PFSK-1 (cell line): ENCODE measurements around the gene TMEM181.

Experiments used
- POLR2AphosphoS5 ChIP-seq: IDR thresholded peaks from 2 replicates; pipeline ENCODE4 v1.6.1; 2012; ENCODE audit warnings: low read depth, mild to moderate bottlenecking, control low read depth, low read length, moderate library complexity
- REST ChIP-seq, 2 experiments: IDR thresholded peaks; 2 replicates each; pipeline versions ENCODE4 v1.6.1 to v1.8.0; 2011 to 2012; ENCODE audit warnings: low read depth in 2 of 2, low read length in 2 of 2, control low read depth in 1 of 2, inconsistent platforms in 1 of 2, mild to moderate bottlenecking in 1 of 2, moderate library complexity in 1 of 2; ENCODE audit not compliant: insufficient read depth in 1 of 2
- SIN3A ChIP-seq: IDR thresholded peaks from 2 replicates; pipeline ENCODE4 v1.6.1; 2012; ENCODE audit warnings: mild to moderate bottlenecking, low read length, moderate library complexity, borderline replicate concordance; ENCODE audit not compliant: insufficient read depth
- TAF1 ChIP-seq: IDR thresholded peaks from 2 replicates; pipeline ENCODE4 v1.6.1; 2012; ENCODE audit warnings: low read length, control low read depth, borderline replicate concordance; ENCODE audit not compliant: insufficient read depth

DNA sequence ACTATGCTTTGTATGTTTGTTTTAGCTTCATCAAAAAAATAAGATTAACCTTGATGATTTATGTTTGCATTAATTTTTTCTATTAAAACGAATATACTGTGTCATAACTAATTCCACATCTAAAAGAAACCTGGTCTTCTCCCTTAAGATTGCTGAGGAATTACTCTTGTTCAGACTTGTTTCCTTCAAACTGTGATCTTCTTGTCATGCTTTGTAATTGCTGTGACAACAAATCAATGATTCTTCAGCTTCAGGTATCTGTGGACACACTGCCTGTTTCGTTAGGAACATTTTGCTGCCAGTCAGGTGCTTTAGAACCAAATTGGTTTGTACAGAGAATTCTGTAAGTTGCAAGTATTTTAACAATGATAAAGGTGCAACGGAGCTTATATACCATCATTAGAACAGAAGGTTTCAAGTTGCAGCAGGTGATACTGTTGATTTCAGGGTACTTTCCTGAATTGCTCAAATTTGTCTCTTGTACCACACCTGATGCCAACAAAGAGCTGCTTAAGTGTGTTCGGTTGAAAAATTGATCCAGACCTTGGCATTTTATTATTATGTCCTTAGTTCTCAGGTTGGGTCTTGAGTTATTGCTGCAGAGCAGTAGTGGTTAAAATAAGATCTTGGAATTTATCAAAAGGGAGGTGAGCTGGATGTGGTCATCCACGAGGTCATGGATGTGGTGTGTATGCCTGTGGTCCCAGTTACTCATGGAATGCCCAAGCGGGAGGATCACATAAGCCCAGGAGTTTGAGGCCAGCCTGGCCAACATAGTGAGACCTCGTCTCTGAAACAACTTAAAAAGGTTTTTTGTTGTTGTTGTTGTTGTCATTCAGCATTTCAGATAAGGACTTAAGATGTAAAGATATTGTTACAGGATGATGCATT lies 109.5 kb downstream of the TMEM181 start:
- no peak for TF ChIP-seq TAF1
- TF ChIP-seq SIN3A, result no peak
- no peak for TF ChIP-seq REST (IDR thresholded peaks at IDR 0.05; ENCODE audit: insufficient read depth in 1 of 2, low read depth in 2 of 2, low read length in 2 of 2)
- no peak for TF ChIP-seq POLR2AphosphoS5
